Endothelial cell of hepatic sinusoid (primary cell): ENCODE results near the gene LEMD2.
"Not testable (repeated sequence)": the region's sequence is repeated elsewhere in the genome, so short reads cannot be mapped to it uniquely, and the experiment has no call there.

Experiments used
- in situ Hi-C: cut with HindIII; loops from 2 replicates; pipeline ENCODE4 v1.10.0; 2017; ENCODE audit warnings: low sequenced_read_pairs

Gene LEMD2

GRCh38 chr6:33788694-33789549, at the start of gene LEMD2:
Gene LEMD2 (minus strand): TSS chr6:33789130. CDS start chr6:33789116, 14 bp downstream.
- in situ Hi-C loops: no loop called here

- in situ Hi-C loops: no loop called here
These were observed 49.2 kb upstream of the LEMD2 start for GRCh38 chr6:33837971-33838665.

- in situ Hi-C loops: no loop called here
These were observed 48.0 kb upstream of the LEMD2 start for GRCh38 chr6:33836806-33837469.

- in situ Hi-C loops: no loop called here
These were observed 45.8 kb upstream of the LEMD2 start for GRCh38 chr6:33834401-33835392.

- in situ Hi-C loops: no loop called here
These were observed 44.7 kb upstream of the LEMD2 start for GRCh38 chr6:33833599-33833998.

- in situ Hi-C loops: not testable (repeated sequence)
These were observed 43.9 kb upstream of the LEMD2 start for GRCh38 chr6:33832831-33833230.

- in situ Hi-C loops: not testable (repeated sequence)
These were observed 42.8 kb upstream of the LEMD2 start for GRCh38 chr6:33831725-33832124.

- in situ Hi-C loops: no loop called here
These were observed 41.8 kb upstream of the LEMD2 start for GRCh38 chr6:33830635-33831240.

- in situ Hi-C loops: no loop called here
These were observed 40.1 kb upstream of the LEMD2 start for GRCh38 chr6:33828764-33829731.

- in situ Hi-C loops: no loop called here
These were observed 39.5 kb upstream of the LEMD2 start for GRCh38 chr6:33828452-33828763.

- in situ Hi-C loops: no loop called here
These were observed 38.9 kb upstream of the LEMD2 start for GRCh38 chr6:33827546-33828451.

- in situ Hi-C loops: no loop called here
These were observed 37.6 kb upstream of the LEMD2 start for GRCh38 chr6:33826537-33826936.

GRCh38 chr6:33824461-33825154, 35.7 kb upstream of the LEMD2 start:
- in situ Hi-C loops: no loop called here

GRCh38 chr6:33823806-33824205, 34.9 kb upstream of the LEMD2 start:
- in situ Hi-C loops: no loop called here

- in situ Hi-C loops: no loop called here
These were observed 33.9 kb upstream of the LEMD2 start for GRCh38 chr6:33822575-33823395.

- in situ Hi-C loops: no loop called here
These were observed 32.0 kb upstream of the LEMD2 start for GRCh38 chr6:33820784-33821520.
